Mucosa of descending colon (tissue), 3 donors: ENCODE data around the gene LIME1. TPM values are rescaled to one million over a fixed set of nuclear protein-coding genes. Genes with fewer than 3 reads are reported as not detected.
A peak's percentile ranks its signal among the peaks of the same experiment; 100 is the strongest.
"Not testable (repeated sequence)": the region's sequence is repeated elsewhere in the genome, so short reads cannot be mapped to it uniquely, and the experiment has no call there.

Experiments used
- ATAC-seq: fragments of 200-7000 bp; cut with Tn5 transposase; one replicate; pipeline ENCODE4 v1.9.1; 2020; ENCODE audit warnings: mild to moderate bottlenecking, moderate library complexity
- DNase-seq, 3 donors: peaks; one replicate each; pipeline ENCODE4 v3.0.0-alpha.2; 2020
- H3K36me3 ChIP-seq: fragments of 200-600 bp; one replicate; pipeline ENCODE4 v1.8.0; 2021; ENCODE audit warnings: low read depth, mild to moderate bottlenecking
- H3K4me1 ChIP-seq: fragments of 200-600 bp; one replicate; pipeline ENCODE4 v1.8.0; 2021; ENCODE audit warnings: low read depth, mild to moderate bottlenecking
- H3K4me3 ChIP-seq: fragments of 200-600 bp; one replicate; pipeline ENCODE4 v1.8.0; 2021; ENCODE audit warnings: mild to moderate bottlenecking
- H3K9me3 ChIP-seq: fragments of 200-600 bp; one replicate; pipeline ENCODE4 v1.8.0; 2021; ENCODE audit warnings: mild to moderate bottlenecking
- CTCF ChIP-seq: fragments of 200-600 bp; IDR thresholded peaks from one replicate; pipeline ENCODE4 v1.8.0; 2022; ENCODE audit warnings: antibody characterized with exemption, mild to moderate bottlenecking
- intact Hi-C, 2 donors: fragments of 100-400 bp; cut with DNase I in 1 of 2; cut with micrococcal nuclease in 1 of 2; formaldehyde crosslinking; loops; one replicate each; pipeline versions ENCODE4 v1.11.0 to v1.11.1; 2022; cut with DNase I, micrococcal nuclease
- total RNA-seq, 3 donors: library from RNA; stranded (reverse); fragmentation: NEBNext Ultra II Directional in 2 of 3; extraction: Animal tissue kit (Norgen Biotek cat#: 25700) in 2 of 3; gene quantifications; one replicate each; pipeline versions ENCODE4 v1.2.1 to v1.2.4, GENCODE V29; 2021 to 2023
- donor health status: DM: no; HTN: no; CAD: no; lungs with moderate emphysema.
- donor health status: DM: no; HTN: no; CAD: no.
- donor health status: DM: no; HTN: yes; CAD: no.

LIME1 gene
- total RNA-seq, 3 donors from 2014 or later, result 10.4 to 11.2 (median 10.8) TPM

- Histone ChIP-seq H3K9me3 (peaks cover 7% of the 10 kb centered on the region), H3K4me1 (peaks cover 10% of the 10 kb centered on the region), H3K4me3 (no peak overlapping the region), H3K36me3 (no peaks in the 10 kb centered on the region)
- no peak for DNase-seq
- no peak for TF ChIP-seq CTCF
- intact Hi-C loops, result no loop called here
- ATAC-seq, result no peak
These were observed 24.3 kb upstream of the LIME1 start for GRCh38 chr20:63712191-63712590.

- peaks cover 14% of the 10 kb centered on the region for H3K9me3 ChIP-seq
- no peak for TF ChIP-seq CTCF
- no peaks in the 10 kb centered on the region for H3K4me1 ChIP-seq
- DNase-seq (no peak), ATAC-seq (no peak)
- H3K36me3 ChIP-seq, result no peaks in the 10 kb centered on the region
- no peak overlapping the region for H3K4me3 ChIP-seq
- intact Hi-C loops, result no loop called here
These were observed 21.6 kb upstream of the LIME1 start for GRCh38 chr20:63714858-63715257.

GRCh38 chr20:63718996-63719395, 17.5 kb upstream of the LIME1 start:
- no peak for DNase-seq
- H3K4me3 ChIP-seq, result no peak overlapping the region
- H3K9me3 ChIP-seq, result peaks cover 14% of the 10 kb centered on the region
- no peaks in the 10 kb centered on the region for H3K36me3 ChIP-seq
- ATAC-seq, result no peak
- no peak for TF ChIP-seq CTCF
- intact Hi-C loops, result no loop called here
- H3K4me1 ChIP-seq, result no peaks in the 10 kb centered on the region

DNA sequence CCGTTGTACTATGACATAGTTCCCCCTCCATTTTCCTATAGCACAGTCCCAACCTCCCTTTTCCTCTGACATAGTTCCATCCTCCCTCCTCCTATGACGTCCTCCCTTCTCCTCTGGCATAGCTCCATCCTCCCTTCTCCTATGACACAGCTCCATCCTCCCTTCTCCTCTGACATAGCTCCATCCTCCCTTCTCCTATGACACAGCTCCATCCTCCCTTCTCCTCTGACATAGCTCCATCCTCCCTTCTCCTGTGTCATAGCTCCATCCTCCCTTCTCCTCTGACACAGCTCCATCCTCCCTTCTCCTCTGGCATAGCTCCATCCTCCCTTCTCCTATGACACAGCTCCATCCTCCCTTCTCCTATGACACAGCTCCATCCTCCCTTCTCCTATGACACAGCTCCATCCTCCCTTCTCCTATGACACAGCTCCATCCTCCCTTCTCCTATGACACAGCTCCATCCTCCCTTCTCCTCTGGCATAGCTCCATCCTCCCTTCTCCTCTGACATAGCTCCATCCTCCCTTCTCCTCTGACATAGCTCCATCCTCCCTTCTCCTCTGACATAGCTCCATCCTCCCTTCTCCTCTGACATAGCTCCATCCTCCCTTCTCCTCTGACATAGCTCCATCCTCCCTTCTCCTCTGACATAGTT, 13.4 kb upstream of the LIME1 start:
- H3K36me3 ChIP-seq, DNase-seq, intact Hi-C loops, H3K4me3 ChIP-seq, ATAC-seq: not testable (repeated sequence)
- H3K9me3 ChIP-seq, result peaks cover 21% of the 10 kb centered on the region
- H3K4me1 ChIP-seq, result peaks cover 16% of the 10 kb centered on the region

DNA sequence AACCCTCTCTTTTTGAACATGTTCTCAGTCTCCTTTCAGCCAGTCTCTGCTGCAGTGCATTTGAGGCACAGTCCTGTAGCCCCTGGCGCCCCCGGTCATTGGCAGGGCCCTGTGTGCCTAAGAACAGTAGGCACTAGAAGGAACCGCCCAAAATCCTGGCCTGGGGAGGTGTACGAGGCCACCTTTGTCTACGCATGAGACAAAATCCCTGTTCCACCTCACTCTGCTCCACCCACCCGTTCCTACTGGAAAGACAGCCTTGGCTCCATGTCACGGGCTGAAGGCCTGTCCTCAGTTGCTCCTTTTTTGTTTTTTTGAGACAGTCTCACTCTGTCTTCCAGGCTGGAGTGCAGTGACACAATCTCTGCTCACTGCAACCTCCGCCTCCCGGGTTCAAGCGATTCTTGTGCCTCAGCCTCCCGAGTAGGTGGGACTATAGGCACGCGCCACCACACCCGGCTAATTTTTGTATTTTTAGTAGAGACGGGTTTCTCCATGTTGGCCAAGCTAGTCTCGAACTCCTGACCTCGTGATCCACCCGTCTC, 6.2 kb upstream of the LIME1 start:
- H3K4me1 ChIP-seq, result peaks cover 21% of the 10 kb centered on the region
- DNase-seq, result peak in 1 of 3 donors; percentile 34
- H3K9me3 ChIP-seq, H3K4me3 ChIP-seq, ATAC-seq, H3K36me3 ChIP-seq, intact Hi-C loops: not testable (repeated sequence)

- no peak for TF ChIP-seq CTCF
- ATAC-seq (no peak), DNase-seq (no peak)
- no peaks in the 10 kb centered on the region for H3K36me3 ChIP-seq
- no peaks in the 10 kb centered on the region for H3K9me3 ChIP-seq
- H3K4me1 ChIP-seq, result peaks cover 29% of the 10 kb centered on the region
- no peak overlapping the region for H3K4me3 ChIP-seq
- intact Hi-C loops, result no loop called here
These were observed 5.1 kb upstream of the LIME1 start for GRCh38 chr20:63731410-63731809.
